Measurements from ENCODE around the gene WDR74.
"Not testable (repeated sequence)": the region's sequence is repeated elsewhere in the genome, so short reads cannot be mapped to it uniquely, and the experiment has no call there.

WDR74 gene

DNA sequence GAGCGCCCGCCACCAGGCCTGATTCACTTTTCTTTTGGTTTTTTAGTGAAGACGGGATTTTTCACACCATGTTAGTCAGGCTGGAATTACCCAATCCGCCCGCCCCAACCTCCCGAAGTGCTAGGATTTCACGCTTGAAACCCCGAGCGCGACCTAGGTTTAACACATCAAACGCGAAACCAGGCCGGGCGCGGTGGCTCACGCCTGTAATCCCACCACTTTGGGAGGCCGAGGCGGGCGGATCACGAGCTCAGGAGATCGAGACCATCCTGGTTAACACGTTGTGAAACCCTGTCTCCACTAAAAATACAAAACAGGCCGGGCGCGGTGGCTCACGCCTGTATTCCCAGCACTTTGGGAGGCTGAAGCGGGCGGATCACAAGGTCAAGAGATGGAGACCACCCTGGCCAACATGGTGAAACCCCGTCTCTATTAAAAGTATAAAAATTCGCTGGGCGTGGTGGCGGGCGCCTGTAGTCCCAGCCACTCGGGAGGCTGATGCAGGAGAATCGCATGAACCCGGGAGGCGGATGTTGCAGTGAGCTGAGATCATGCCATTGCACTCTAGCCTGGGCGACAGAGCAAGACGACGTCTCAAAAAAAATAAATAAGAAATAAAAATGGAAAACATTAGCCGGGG is 1.5 kb upstream of the WDR74 start:
- DNase-seq (ENCODE audit: low read depth) = peak; percentile 74

DNA sequence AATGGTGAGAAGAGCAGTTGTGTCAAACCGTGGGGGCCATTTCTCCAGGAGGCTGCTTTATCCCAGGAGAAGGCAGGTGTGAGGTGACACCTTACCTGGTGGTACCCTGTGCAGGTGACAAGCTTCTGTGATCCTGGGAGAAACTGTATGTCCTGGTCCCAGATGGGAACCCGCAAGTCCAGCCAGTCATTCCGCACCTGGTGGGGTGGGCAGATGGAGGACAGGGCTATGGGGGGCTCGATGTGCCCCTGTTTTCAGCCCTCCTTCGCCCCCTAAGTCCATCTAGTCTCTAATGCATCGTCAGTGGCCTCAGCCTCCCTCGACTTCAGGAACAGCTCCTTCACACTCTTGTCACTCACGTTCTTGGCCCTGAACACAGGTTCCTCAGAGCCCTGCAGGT is 4.1 kb downstream of the WDR74 start:
- DNase-seq (ENCODE audit: low read depth) = no peak

DNA sequence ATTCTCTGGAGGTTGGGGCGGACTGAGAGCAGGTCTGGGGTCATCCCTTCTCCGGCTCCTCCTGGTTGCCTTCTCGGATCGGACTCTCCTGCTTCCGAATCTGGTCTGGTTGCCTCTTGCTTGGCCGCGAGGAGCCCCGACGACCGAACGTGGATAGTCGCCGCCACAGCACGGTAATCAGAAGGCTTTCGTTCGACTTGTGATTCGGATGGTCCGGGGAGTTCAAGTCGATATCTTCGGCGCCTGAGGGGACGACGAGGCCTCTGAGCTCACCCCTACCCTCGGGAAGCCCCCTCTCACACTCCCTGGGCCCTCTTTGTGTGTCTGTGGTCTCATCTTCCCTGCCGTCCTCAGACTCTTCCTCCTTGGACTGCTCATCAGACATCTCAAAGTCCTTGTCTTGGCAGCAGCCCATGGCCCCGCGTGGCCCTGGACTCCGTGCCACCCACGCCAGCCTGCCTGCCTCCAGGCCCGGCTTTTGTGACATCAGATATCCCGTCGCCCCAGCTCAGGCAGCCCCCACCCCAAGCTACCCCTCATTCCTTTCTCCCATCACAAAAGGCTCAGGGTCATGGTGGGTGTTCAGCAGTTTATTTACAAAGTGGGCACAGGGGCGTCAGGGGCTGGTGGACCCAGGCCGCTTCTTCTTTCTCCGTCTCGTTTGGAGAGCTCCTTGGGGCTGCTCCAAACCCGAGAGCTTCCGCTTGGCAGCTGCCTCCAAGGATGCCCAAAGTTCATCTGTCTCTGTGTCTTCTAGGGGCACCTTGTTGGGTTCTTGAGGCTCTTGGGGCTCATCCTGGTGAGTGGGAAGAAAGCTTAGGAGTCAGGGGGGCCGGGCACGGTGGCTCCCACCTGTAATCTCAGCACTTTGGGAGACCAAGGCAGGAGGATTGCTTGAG is 6.8 kb downstream of the WDR74 start, which contains the start of gene TEX54:
TSS of gene TEX54 (minus strand) at position 506 of the 899 bp plus-strand sequence.
- no peak for DNase-seq (ENCODE audit: low read depth)

DNA sequence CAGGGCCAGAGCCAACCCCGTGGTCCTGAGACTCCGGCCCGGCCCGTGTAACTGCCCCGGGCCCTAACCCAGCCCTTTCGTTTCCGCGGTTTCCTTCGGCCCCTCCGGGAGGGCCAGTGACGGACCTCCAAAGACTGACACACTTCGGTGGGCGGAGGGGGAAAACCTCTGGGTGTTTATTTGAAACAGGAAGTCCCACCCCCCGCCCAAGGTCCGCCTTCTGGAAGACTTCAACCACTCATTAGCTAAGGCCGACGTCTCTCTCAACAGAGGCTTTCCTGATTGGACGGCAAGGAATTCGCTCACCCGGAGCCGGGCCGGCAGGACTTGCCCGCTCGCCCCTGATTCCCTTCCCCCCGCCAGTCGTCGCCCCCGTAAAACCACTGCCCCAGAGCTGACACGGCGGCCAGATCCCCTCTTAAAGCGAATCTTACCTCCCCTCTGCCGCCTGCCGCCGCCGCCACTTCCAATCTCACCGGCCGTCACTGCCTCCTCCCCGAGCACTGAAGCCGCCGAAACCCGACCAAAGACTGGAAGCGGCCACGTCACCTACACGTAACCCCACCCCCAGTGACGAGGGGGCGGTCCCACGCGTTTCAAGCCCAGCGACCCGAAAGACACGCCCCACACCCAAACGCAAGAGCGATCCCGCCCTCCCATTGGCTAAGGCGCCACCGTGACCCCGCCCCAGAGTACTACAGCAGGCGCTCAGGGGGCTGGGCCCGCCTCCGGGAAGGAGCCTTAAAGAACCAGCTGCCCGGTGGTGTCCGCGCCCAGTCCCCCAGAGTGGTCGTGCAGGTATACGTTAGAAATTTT is 7.7 kb downstream of the WDR74 start, which contains the start of gene STX5:
TSS of gene STX5 (minus strand) at position 532 of the 816 bp plus-strand sequence. CDS start 808 bp downstream, outside the sequence.
- peak; percentile 100 for DNase-seq (ENCODE audit: low read depth)

DNA sequence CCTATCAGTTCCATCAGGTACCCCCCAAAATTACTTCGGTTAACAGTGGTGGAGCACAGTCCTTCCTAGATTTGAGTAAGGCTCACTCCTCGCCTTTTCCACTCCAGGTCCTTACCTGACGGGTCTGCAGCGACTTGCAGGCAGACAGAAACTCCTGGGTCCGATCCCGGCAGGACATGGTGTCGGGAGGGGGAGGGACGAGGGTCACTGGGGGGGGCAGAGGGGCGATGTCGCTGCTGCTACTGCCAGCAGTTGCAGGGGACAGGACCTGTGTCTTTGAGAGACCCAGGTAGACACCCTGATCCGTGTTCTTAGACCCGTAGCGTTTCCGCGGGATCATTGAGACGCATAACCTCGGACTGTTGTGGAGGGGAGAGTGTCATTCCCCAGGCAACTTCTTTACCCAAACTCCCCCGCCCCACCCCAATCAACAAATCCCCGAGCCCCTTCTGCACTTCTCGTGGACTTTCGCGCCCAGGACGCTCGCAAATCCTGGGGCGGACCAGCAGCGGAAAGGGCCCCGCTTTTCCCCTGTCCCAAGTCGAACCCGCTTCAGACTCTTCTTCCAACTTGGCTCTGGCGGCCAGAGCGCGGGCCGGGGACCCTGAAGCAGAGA is 8.4 kb downstream of the WDR74 start:
- peak; percentile 4 for DNase-seq (ENCODE audit: low read depth)

DNA sequence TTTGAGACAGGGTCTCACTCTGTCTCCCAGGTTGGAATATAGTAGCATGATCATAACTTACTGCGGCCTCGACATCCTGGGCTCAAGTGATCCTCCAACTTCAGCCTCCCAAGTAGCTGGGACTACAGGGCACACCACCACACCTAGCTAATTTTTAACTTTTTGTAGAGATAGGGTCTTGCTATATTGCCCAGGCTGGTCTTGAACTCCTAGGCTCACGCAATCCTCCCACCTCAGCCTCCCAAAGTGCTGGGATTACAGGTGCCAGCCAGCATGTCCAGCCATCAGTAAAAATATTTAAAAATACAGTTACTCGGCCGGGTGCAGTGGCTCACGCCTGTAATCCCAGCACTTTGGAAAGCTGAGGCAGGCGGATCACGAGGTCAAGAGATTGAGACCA is 11.3 kb downstream of the WDR74 start:
- not testable (repeated sequence) for DNase-seq (ENCODE audit: low read depth)

DNA sequence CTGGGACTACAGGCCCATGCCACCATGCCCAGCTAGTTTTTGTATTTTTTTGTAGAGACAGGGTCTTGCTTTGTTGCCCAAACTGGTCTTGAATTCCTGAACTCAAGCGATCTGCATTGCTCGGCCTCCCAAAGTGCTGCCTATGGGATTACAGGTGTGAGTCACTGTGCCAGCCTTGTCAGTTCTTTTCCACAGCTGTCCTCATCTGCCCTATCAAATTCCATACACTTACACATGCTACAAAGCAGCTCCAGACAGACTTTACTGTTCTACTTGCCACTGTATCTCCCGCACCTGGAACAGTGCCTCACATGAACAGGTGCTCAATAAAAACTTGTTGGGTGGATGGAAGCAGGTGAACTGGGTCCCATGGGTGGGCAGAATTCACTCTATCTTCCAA is 15.7 kb downstream of the WDR74 start:
- no peak for DNase-seq (ENCODE audit: low read depth)

DNA sequence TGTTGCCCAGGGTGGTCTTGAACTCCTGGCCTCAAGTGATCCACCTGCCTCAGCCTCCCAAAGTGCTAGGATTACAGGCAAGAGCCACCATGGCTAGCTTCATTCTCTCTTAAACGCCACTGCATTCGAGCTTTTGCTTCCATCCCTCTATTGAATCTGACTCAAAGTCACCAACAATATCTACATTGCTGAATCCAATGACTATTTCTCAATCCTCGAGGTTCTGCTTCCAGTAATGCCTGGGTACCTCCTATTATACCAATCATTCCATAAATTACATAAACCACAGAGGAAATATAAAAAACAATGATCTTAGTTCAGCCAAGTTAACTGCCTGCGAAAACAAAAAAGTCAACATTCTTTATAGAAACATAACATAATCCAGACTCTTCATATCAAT is 22.3 kb downstream of the WDR74 start:
- no peak for DNase-seq (ENCODE audit: low read depth)

DNA sequence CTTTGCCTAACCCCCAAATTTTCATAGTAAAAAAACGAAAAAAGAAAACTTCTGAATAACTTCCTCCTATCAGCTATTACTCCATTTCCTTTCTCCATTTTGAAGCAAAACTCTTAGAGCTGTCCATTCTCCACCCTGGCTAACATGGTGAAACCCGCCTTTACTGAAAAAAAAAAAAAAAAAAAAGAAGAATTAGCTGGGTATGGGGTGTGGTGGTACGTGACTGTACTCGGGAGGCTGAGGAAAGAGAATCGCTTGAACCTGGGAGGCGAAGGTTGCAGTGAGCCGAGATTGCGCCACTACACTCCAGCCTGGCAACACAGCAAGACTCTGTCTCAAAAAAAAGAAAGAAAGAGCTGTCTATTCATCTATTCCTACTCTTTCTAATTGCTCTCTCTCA is 22.8 kb downstream of the WDR74 start:
- no peak for DNase-seq (ENCODE audit: low read depth)

DNA sequence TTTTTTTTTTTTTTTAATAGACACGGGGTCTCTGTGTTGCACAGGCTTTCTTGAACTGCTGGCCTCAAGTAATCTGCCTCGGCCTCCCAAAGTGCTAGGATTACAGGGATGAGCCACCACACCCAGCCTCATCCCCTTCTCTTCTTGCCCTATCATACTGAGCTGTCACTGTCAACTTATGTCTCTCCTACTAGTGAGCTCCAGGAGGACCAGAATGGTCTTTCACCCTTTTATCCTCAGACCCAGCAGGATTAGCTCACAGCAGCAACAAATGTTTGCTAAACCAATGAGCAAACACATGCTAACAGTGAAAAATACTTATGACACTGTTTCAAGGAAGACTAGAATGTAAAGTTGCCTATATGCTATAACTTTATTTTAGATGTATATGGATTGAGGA is 27.7 kb downstream of the WDR74 start:
- DNase-seq (ENCODE audit: low read depth) = no peak

DNA sequence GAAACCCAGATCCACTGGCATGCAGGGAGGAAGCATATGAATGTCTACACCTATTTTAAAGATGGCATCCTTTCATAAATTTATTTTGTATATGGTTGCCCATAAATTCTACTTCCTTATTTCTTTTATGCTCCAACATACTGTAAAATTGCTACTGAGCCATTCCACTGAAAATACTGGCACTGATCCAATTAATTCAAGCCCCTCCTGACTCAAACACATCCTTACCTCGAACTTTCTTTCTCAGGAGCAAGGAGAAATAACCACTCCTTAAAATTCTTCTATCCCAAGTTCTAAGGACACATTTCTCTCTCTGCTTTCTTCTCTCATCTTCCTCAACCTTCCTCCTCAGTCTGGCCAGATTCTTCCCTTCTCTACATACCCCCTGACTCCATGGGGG is 28.6 kb downstream of the WDR74 start:
- no peak for DNase-seq (ENCODE audit: low read depth)

DNA sequence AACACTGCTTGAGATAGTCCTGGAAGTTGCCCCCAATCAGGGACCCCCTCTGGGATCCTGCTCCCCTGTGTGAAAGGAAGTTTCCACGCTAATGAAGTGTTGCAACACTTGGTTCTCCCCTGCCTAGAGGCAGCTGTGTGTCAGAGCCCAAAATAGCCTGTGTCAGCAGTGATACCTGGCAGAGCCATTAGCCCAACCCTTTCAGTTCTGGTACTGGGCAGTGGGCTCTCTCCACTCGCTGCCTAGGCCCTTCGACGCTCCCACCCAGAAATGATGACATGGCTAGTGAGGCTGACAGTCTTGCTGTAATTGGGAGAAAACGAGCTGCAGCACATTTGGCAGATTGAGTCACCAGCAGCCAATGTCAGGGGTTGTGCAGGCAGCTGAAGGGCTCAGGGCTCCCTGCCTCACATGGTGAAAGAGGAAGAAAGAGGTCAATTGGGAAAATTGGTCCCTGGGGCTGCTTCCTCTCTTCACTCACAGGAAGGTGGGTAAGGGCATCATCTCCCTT is 32.7 kb downstream of the WDR74 start:
- DNase-seq (ENCODE audit: low read depth) = no peak

DNA sequence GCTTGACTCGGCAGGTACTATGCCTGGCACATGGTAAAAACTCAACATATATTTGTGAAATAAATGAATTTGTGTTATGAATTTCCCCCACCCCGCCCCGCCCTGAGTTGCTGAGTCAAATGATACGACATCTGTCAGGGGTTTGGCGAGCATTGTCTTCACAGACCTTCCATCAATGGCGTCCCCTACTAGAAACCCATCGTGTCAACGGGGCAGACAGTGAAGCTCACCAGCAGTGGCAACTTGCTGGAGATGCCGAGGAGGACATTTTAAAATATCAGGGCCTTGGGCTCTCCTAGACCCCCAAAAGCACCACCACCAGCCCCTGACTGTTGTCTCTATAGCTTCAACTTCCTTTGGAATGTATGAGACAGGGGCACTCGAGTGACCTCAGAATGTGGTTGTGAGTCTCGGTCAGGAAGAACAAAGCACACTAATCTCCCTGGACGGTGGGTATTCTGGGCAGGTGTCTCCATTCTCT is 33.4 kb downstream of the WDR74 start:
- no peak for DNase-seq (ENCODE audit: low read depth)

DNA sequence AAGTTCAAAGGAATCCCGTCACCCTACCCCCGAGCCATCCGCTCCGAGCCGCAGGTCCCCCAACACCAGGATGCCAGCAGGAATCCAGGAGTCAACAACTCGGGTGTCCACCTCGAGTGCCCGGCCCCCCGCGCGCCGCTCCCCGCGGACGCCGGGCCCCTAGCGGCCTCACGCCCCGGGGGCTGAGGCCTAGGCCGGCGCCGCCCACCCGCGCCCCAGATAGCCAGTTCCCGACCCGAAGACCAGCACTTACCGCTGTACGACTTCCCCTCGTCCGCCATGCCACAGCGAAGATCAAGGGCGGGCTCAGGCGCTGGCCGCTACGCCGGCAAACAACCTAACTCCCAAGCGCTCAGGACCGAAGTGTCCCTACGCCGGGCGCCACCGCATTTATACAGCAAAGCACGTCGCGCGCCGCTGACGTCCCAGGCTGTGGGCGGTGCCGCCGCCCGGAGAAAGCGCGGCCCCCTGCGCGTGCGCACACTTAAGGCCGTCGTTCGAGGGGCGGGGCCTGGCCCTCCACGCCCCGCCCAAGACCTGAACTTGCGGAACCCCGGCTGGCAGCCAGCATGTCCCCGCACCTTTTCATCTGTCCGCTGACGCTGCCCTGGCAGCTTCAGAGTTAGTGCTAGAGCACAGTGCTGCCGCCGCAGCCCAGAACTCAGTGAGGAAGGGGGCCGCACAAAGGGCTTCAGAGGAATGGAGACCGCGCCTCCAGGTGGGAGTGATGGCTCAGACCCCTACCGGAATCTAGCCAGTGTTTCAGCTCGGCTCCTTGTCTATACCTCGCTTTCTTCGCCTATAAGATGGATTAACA is 34.1 kb downstream of the WDR74 start, which contains the start of gene NXF1:
TSS of gene NXF1 (minus strand) at position 365 of the 817 bp plus-strand sequence. CDS start at position 281, 84 bp downstream.
- peak; percentile 88 for DNase-seq (ENCODE audit: low read depth)

DNA sequence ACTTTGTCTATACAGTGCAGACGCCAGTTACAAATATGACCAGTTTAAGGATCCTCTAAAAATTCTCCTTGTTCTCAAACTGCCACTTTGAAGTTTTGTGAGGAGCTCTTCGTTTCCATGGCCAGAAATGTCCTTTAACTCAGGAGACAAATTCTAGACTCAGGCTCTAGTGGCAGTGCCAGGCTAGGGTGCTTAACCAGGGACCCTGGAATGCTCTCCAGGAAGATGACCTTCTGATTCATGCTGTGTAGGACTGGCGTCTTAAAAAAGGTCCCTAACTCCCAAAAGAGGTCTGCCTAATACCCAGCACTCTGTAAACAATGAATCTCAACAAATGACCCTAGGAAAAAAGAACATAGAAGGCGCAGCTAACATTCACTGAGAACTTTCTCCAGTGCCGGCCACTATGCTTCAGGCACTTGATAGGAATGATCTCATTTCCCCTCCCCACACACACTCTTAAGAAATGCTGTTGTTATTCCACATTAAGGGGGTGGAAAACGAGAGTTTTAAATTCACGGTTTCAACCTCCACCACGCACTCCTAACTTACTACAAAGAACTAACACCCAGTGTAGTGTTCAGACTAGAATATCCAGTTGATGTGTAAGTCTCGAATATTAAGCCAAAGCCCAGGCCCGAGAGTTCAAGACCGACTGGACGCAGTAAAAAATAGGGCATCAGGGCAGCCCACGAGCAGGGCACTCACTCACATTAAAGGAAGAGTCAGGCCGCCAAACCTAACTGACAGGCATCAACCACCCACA is 34.9 kb downstream of the WDR74 start:
- DNase-seq (ENCODE audit: low read depth) = no peak

DNA sequence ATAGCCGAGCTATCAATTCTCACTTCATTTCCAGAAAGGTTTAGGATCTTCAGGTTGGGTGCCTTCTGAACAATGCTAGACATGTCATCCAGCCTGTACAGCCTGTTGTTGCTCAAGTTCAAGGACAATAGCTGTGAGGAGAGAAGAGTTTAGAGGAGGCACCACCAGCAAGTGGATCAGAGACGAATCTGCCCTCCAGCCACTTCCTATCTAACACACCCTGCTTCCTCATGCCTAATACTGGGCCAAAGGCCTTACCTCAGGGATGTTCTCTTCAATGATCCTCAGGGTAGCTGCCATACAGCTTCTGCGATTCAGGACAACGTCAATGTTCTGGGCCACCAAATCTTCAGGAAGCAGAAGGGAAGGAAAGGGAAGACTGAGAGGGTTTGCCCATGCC is 38.3 kb downstream of the WDR74 start:
- no peak for DNase-seq (ENCODE audit: low read depth)

DNA sequence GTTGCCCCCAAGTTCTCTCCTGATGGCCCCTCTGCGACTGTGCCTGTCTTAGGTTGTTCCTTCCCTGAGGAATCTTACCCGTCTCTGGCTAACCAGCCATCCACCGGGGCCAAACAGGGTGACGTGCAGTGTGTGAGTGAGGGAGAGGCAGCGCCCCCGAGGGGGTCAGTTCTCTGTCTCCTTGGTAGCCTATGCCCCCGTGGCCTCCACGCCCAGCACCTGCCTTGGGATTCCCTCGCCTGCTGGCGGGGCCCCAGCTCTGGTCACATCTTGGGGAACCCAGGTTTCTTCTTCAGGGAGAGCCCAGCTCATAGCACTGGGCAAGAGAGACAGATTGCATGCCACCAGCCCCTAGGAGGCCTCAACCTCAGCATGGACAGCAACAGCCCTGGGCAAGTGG is 39.9 kb downstream of the WDR74 start:
- no peak for DNase-seq (ENCODE audit: low read depth)

DNA sequence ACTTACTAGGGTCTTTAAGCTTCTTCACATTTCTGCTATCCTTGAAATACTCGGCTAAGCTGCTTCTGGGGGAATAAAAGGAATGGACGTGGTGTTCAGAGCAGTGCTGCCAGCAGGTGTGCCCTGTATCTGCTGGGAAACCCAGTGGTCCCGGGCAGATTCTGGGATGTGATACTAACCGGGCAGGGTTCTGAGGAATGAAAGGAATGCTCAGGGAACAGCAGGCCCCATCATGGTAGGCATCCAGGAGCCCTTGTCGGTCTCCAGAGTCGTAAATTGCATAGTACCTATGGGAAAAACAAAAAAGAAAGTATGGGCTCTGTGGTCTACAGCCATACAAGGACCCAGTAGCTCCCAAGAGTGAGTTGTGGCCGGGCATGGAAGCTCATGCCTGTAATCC is 43.1 kb downstream of the WDR74 start:
- no peak for DNase-seq (ENCODE audit: low read depth)

DNA sequence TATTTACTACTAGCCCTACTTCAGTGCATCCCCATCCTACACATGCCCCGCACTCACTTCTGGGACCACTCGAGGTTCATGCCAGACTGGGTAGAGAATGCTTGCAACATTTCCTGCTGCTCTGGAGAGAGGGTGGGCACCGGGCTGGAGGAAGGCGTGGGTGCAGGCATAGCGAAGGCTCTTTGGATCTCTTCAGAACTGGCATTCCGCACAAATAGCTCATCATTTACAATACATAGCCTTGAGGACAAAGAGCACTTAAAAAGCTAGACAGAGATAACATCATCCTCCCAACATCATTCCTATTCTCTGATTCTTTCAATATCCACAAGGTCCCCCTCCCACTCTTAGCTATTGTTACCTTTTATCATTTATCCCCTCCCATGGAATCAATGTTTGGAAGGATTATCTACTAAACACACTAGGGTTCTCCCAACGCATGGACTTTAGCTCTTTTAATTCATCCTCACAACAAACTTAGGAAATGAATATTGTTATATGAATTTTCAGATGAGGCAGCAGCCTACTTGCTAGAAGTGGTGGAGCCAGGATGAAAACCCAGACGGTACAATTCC is 45.1 kb downstream of the WDR74 start:
- no peak for DNase-seq (ENCODE audit: low read depth)

DNA sequence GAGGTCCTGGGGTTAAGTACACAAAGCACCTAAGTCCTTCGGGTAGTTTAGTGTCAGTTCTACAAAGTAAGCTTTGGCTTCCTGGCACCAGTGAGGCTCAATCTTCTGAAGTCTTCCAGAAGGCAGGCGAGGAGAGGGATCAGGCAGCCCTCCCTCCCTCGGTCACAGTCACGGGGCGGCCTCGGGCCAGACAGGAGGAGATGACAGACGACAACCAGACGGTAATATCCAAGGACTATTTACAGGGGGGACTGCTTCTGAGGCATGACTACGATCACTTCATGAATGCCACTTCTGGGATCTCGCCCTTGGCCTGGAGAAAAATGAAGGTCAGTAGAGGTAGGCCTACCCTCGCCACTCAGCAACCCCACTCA is 47.2 kb downstream of the WDR74 start:
- DNase-seq (ENCODE audit: low read depth) = no peak
